Inflammatory macrophage treated with lipopolysaccharide for 1 hour (primary cell): ENCODE results near the gene ZNF532.

Experiments used
- DNase-seq, 2 donors: peaks; one replicate each; pipeline ENCODE4 v3.0.0-alpha.2; 2020 to 2022

The ZNF532 gene

GRCh38 chr18:58983260-58984155 is 118.8 kb downstream of the ZNF532 start:
- DNase-seq: no peak

GRCh38 chr18:58988600-58988999 is 123.9 kb downstream of the ZNF532 start:
- DNase-seq: no peak

GRCh38 chr18:58989184-58989759 is 124.6 kb downstream of the ZNF532 start:
- DNase-seq: no peak

- DNase-seq: no peak
These were observed 126.0 kb downstream of the ZNF532 start for GRCh38 chr18:58990720-58991119.

DNA sequence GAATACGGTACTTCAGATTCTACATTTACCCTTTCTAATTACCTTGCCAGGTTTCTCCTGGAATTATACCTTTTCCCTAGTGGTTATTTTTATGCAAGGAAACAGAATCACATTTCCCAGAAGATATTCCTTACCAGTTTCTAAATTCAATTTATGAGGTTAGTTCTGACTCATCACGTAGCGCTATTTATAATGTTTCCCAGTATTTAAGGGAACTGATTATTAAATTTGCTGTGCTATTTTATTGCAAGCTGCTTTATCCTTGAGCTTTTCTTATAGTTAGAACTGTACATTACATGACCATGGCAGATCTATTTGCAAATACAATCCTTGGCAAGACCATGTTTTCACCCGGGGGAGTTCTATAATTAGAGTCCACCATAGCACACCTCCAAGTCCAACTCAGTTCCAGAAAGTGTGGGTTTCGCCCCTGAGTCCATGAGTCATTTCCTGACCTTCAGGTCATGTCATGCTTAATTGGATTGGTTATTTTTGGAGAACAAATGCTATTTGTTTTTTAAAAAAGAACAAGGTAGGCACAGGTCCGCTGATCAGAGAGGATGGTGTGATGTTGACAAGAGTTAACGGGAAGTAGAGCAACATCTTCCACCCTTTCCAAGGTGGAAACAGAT is 126.6 kb downstream of the ZNF532 start:
- DNase-seq: no peak

GRCh38 chr18:58992301-58993231 is 127.9 kb downstream of the ZNF532 start:
- no peak for DNase-seq

DNA sequence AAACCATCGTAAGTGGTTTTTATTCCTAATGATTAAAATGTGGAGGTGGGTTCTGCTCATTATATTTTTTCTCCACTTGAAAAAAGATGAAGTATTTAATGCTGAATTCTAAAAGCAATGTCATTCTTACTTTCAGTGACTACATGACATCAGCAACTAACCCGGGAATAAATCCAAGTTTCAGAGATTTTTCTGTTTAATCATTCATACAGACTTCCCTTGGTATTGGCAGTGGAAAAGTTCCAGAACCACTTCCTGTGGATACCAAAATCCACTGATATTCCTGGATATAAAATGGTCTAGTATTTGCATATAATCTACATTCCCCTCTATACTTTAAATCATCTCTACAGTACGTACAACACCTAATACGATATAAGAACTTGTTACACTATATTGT is 128.6 kb downstream of the ZNF532 start:
- no peak for DNase-seq

DNA sequence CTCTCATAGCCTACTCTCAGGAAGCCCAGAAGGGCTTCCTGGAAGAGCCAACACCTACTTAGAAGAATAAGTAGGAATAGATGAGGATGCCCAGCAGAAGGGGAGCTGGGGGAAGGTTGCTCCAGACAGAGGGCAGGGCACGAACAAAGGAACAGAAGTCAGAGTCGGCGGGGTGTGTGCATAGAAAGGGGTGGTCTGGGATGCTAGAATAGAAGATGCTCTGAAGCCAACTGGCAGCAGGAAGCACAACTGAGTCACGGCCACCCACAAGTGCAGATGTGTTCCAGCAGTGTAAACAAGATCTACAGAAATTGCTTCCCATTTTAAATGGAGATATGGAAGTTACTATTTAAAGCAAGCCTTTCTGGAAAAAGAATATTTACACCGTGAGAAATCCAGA is 131.0 kb downstream of the ZNF532 start:
- DNase-seq: no peak

- no peak for DNase-seq
These were observed 131.5 kb downstream of the ZNF532 start for GRCh38 chr18:58996131-58996641.

DNA sequence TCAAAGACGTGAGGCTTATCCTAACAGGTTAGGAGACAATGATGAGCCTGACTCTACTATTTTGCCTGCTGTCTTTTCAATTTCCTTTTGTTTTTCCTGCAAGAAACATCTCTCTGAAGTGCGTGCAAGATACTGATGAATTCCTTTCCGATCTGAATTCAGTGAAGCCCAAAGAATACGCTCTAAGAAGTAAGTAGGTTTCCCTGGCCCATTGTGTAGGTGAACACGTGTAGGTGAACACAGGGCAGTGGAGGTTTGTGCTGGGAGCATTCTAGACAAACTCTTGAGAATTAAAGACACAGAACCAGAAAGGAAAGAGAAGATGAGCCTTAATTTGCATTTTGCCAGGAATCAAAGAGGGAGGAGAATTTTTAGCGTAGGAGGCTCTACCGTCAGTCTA is 132.0 kb downstream of the ZNF532 start:
- no peak for DNase-seq

DNA sequence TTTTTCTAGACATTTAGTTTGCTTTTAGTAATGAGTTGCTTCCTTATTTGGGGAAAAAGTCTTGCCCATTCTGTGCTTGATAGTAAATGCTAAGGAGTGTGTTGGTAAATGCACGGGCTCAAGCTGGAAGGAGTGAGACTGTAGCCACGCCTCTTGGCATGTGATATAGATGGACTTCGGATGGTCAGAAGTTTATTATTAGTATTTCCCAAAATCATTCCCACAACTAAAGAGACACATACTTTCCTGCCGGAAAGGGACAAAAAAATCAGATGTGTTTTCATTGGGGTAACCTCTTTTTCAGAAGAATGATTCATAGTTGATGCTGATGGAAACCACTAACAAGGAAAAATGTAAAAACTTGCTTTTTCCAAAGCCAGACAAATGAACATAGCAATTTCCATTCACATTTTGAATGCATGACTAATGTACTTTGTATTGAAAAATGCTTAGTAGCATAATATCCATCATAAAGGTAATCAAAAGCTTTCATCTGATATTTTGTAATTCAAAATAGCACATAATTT is 133.2 kb downstream of the ZNF532 start:
- no peak for DNase-seq

DNA sequence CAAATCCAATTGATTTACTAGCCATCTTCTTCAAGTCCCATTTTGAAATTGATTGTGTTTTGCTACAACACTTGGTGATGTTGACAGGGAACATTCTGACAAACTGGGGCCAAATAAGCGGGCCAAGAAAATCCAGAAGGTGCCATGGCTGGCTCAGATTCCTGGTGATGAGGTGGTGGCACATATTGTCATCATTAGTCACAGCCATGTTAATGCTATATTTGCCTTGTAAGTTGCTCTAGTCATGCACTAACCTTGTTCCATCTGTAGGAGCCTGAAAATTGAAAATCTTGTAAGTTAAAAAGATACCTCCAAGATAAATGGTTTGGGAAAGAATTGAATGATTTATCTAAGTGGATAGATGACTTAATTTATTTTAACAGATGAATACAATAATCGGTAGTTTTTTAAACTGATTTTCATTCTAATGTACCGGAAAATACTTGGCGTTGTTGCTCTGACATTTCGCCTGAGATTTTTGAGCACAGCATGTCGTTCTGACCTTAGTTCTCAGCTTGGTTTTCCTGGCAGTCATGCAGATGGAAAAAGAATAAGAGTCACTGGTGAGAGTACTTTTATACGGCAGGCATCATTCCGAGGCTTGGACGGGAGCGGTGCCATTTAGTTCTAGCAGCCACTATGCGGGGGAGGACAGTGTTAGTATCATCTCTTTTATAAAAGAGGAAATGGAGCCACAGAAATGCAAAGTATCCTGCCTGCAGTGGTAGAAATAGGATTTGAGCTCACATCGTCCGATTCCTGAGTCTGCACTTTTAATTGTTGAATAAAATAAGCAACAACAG is 133.9 kb downstream of the ZNF532 start:
- no peak for DNase-seq

DNA sequence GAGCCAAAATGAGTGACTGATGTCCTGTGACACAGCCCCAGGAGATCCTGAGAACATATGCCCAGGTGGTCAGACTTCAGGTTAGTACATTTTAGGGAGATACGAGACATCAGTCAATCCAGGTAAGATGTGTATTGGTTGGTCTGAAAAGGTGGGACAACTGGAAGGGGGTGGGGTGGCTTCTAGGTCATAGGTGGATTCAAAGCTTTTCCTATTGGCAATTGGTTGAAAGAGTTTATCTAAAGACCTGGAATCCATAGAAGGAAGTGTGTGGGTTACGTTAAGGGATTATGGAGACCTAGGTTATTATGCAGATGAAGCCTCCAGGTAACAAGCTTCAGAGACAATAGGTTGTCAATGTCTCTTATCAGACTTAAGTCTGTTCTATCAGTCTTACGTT is 136.5 kb downstream of the ZNF532 start:
- no peak for DNase-seq

DNA sequence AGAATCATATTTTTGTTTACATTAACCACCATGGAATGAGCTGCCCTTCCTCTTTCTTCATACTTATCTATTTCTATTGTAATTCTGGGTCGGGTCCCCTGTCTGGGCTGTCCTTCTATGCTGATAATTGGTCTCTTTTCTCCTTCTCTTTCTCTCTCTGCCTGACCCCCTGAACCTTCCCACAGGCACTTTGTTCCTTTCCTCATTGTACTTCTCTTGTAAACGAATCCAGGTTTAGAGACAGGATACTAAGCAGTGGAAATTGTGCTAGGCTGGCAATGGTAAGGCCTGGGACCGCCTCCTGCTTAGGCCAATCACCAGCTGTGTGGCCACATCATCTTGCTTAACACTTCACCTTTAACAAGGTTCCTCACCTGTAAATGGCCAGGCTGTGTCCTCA is 137.0 kb downstream of the ZNF532 start:
- no peak for DNase-seq

DNA sequence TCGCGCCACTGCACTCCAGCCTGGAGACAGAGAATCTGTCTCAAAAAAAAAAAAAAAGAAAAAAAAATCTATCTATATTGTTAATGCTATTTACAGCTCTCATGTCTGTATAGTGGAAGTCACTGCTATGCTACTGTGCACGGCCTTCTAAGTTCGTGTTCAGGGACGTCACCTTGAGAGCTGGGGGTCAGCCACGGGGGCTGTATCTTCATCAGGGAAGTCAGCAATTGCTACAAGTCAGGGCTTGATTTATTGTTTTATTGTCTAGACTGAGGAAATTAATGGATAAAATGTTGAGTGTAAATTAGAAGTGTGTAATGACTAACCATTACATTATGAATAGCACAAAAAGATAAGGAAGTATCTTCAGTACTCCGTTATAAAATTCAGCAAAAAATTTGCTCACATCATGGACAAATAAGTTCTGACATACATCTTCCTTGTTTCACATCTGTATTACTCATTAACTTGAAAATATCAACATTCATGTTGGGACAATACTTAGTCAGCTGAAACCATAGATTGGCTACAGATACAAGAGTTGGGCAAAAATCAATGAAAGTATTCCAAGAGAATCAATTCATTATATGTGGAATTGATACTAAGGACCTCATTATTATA is 138.4 kb downstream of the ZNF532 start:
- DNase-seq: no peak

- no peak for DNase-seq
These were observed 140.6 kb downstream of the ZNF532 start for GRCh38 chr18:59005262-59005661.

DNA sequence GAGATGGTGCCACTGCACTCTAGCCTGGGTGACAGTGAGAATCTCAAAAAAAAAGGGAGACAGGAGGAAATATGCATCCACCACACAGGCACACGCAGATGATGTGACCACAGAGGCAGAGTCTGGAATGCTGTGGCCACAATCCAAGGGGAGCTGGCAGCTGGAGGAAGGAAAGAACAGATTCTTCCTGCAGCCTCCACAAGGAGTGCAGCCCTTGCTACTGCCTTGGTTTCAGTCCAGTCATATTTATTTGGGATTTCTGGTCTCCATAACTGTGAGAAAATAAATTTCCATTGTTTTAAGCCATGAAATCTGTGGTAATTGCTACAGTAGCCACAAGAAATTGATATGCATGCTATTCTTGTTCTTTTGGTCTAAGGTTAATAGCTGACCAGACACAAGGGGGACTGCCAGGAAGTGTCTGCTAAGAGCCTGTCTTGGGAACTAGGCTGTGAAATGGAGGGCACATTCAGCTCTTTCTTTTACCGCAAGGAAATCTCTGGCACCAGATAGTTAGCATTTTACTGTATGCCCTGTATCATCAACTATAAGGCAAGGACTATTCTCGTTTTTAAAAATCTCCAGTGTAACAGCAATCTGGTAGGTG is 141.9 kb downstream of the ZNF532 start:
- DNase-seq: no peak

DNA sequence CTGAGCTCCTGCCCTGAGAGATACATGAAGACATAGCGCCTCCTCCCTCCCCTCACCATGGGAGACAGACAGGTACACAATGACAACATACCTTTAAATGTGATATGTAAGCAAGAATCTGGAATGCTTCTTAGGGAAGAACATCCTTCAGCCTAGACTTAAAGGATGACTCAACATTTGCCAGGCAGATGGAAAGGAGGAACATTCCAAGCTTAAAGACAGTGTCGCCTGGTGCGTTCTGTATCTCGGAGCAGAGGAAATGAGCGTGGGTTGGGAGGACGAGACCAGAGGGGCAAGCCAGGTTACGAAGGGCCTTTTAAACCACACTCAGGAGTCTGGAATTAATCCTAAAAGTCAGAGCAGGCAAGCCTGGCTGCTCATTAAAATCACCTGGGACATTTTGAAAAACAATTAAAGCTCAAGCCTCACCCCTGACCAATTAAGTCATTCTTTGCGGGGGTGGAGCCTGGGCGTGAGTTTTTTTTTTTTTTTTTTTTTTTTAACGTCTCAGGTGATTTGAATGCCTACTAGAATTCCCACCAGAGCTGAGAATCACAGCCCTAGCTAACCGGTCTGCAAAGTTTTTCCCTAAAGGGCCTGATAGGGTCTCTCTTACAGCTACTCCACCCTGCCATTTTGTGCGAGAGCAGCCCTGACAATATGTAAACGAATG is 143.8 kb downstream of the ZNF532 start:
- no peak for DNase-seq

GRCh38 chr18:59009846-59010245 is 145.2 kb downstream of the ZNF532 start:
- no peak for DNase-seq

DNA sequence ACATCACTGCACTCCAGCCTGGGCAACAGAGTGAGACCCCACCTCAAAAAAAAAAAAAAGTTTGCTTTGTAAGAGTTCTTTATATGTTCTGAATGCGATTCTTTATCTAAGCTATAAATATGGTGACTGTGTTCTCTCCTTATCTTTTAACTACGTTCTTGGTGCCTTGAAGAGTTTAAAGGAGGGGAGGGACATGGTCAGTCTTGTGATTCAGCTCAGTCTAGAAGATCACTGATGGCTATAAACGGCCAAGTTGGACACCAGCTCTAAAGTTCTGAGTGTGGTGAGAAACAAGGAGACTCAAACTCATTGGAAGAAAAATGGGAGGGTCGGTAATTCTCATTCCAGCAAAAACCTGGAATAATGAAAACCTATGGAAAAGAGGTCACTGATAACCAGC is 146.6 kb downstream of the ZNF532 start:
- no peak for DNase-seq
